ENCODE data around the gene BAIAP3. TPM values are rescaled to one million over a fixed set of nuclear protein-coding genes. Genes with fewer than 3 reads are reported as not detected.

The BAIAP3 gene
- polyA plus RNA-seq, 1 donor from 2014 or later = 65.2 TPM

DNA sequence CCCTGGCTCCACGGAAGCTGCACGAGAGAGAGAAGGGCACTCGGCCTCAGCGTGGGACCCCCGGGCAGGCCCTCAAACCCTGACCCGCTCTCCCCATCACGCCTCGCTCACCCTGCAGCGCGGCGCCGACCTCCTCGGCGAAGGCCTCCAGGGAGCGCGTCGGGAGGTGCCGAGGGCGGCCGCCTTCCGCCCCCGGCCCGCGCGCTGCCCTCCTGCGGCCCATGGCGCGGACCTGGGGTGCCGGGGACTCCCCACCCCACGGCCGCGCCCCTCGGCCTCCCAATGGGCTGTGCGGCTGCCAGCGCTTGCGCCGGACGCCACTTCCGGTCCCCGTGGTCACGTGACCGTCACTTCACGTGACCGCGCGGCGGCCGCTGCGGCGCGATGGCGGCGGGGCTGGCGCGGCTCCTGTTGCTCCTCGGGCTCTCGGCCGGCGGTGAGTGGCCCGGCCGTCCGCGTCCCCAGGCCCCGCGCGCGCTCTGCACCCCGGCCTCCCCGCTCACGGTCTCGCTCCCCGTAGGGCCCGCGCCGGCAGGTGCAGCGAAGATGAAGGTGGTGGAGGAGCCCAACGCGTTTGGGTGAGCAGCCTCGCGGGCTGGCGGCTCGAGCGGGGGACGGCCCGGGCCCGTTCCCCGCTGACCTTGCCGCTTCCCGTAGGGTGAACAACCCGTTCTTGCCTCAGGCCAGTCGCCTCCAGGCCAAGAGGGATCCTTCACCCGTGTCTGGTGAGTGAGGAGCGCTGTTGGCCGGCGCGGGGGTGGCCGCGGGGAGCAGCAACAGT, 18.3 kb downstream of the BAIAP3 start, which contains the start of the genes GNPTG and TSR3:
Gene GNPTG, plus strand, starts transcription at position 350 of the 781 bp plus-strand sequence. Its CDS starts 35 bp downstream, at position 385.
Gene TSR3, minus strand, starts transcription at position 297 of the 781 bp plus-strand sequence. Its CDS starts 74 bp downstream, at position 223.
- peak within 1 kb of the TSS; percentile 88 for H3K4me2 ChIP-seq (ENCODE audit: low read length)
- H3K9ac ChIP-seq (ENCODE audit: low read length) = peak within 1 kb of the TSS; percentile 70
- H3K79me2 ChIP-seq (replicated peaks; ENCODE audit: insufficient read depth, low read length) = peaks cover 26% of the 10 kb centered on the region
- no peaks in the 10 kb centered on the region for H3K36me3 ChIP-seq (ENCODE audit: insufficient read depth, low read length)
- H3F3A ChIP-seq (ENCODE audit: insufficient read depth, low read length, poor library complexity, severe bottlenecking) = no peaks in the 10 kb centered on the region
- no peaks in the 10 kb centered on the region for H3K9me3 ChIP-seq (ENCODE audit: low read length)
- no peaks in the 10 kb centered on the region for H4K20me1 ChIP-seq (ENCODE audit: insufficient read depth)
- no peaks in the 10 kb centered on the region for H3K9me2 ChIP-seq (ENCODE audit: insufficient read depth, low read length)
- no peak within 1 kb of the TSS for H2AFZ ChIP-seq (ENCODE audit: low read depth, low read length)
- H3K27ac ChIP-seq (ENCODE audit: low read length) = no peak within 1 kb of the TSS
- H3K4me3 ChIP-seq (ENCODE audit: low read length) = peak within 1 kb of the TSS; percentile 97
- no peak for TF ChIP-seq EZH2 (IDR thresholded peaks at IDR 0.05; ENCODE audit: borderline replicate concordance, insufficient read depth, low read length, poor library complexity, severe bottlenecking)
- peak; percentile 63 for TF ChIP-seq EP300 (conservative IDR thresholded peaks at IDR 0.05; ENCODE audit: poor library complexity, severe bottlenecking)
- no peak for TF ChIP-seq TAF1 (IDR thresholded peaks at IDR 0.05; ENCODE audit: low read depth)
- TF ChIP-seq, protein P1, sequence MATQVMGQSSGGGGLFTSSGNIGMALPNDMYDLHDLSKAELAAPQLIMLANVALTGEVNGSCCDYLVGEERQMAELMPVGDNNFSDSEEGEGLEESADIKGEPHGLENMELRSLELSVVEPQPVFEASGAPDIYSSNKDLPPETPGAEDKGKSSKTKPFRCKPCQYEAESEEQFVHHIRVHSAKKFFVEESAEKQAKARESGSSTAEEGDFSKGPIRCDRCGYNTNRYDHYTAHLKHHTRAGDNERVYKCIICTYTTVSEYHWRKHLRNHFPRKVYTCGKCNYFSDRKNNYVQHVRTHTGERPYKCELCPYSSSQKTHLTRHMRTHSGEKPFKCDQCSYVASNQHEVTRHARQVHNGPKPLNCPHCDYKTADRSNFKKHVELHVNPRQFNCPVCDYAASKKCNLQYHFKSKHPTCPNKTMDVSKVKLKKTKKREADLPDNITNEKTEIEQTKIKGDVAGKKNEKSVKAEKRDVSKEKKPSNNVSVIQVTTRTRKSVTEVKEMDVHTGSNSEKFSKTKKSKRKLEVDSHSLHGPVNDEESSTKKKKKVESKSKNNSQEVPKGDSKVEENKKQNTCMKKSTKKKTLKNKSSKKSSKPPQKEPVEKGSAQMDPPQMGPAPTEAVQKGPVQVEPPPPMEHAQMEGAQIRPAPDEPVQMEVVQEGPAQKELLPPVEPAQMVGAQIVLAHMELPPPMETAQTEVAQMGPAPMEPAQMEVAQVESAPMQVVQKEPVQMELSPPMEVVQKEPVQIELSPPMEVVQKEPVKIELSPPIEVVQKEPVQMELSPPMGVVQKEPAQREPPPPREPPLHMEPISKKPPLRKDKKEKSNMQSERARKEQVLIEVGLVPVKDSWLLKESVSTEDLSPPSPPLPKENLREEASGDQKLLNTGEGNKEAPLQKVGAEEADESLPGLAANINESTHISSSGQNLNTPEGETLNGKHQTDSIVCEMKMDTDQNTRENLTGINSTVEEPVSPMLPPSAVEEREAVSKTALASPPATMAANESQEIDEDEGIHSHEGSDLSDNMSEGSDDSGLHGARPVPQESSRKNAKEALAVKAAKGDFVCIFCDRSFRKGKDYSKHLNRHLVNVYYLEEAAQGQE (IDR thresholded peaks at IDR 0.05; ENCODE audit: borderline replicate concordance) = peak; percentile 55
- TF ChIP-seq RAD21 (conservative IDR thresholded peaks at IDR 0.05) = peak; percentile 35
- TF ChIP-seq SMC3 (conservative IDR thresholded peaks at IDR 0.05; ENCODE audit: poor library complexity) = no peak
- TF ChIP-seq MXI1 (conservative IDR thresholded peaks at IDR 0.05; ENCODE audit: poor library complexity, severe bottlenecking) = peak; percentile 92
- TF ChIP-seq POLR2AphosphoS5 (IDR thresholded peaks at IDR 0.05) = peak; percentile 88
- TF ChIP-seq, protein P2, sequence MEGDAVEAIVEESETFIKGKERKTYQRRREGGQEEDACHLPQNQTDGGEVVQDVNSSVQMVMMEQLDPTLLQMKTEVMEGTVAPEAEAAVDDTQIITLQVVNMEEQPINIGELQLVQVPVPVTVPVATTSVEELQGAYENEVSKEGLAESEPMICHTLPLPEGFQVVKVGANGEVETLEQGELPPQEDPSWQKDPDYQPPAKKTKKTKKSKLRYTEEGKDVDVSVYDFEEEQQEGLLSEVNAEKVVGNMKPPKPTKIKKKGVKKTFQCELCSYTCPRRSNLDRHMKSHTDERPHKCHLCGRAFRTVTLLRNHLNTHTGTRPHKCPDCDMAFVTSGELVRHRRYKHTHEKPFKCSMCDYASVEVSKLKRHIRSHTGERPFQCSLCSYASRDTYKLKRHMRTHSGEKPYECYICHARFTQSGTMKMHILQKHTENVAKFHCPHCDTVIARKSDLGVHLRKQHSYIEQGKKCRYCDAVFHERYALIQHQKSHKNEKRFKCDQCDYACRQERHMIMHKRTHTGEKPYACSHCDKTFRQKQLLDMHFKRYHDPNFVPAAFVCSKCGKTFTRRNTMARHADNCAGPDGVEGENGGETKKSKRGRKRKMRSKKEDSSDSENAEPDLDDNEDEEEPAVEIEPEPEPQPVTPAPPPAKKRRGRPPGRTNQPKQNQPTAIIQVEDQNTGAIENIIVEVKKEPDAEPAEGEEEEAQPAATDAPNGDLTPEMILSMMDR (IDR thresholded peaks at IDR 0.05; ENCODE audit: poor library complexity, severe bottlenecking) = no peak
- no peaks in the 10 kb centered on the region for H3K27me3 ChIP-seq (ENCODE audit: insufficient read depth, low read depth, low read length)

DNA sequence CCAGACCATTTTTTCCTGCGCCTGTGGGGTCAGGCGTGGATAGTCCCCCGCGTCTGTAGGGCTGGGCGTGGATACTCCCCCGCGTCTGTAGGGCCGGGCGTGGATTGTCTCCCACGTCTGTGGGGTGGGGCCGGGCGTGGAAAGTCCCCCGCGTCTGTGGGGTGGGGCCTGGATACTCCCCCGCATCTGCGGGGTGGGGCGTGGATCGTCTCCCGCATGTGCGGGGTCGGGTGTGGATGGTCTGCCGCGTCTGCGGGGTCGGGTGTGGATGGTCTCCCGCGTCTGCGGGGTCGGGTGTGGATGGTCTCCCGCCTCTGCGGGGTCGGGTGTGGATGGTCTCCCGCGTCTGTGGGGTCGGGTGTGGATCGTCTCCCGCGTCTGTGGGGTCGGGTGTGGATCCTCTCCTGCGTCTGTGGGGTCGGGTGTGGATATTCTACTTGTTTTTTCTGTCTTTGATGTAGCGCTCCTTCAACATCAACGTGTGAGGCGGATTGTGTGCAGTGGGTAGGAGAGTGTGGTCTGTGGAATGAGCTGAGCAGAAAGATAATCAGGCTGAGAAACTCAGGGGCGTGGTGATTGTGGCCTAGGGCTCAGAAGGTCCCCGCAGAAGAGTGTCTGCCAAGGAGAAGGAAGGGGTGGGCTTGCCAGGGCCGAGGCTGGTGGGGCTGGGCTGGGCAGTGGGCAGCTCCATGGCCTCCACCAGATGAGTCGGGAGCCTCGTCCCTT, 21.5 kb downstream of the BAIAP3 start:
- Histone ChIP-seq H3K9me2 (ENCODE audit: insufficient read depth, low read length) (no peaks in the 10 kb centered on the region), H3K4me2 (ENCODE audit: low read length) (no peak overlapping the region), H3K9ac (ENCODE audit: low read length) (no peak overlapping the region), H3K36me3 (ENCODE audit: insufficient read depth, low read length) (no peaks in the 10 kb centered on the region), H3K4me3 (ENCODE audit: low read length) (no peak overlapping the region), H3F3A (ENCODE audit: insufficient read depth, low read length, poor library complexity, severe bottlenecking) (no peaks in the 10 kb centered on the region), H3K79me2 (replicated peaks; ENCODE audit: insufficient read depth, low read length) (peaks cover 26% of the 10 kb centered on the region), H3K27ac (ENCODE audit: low read length) (no peak overlapping the region), H4K20me1 (ENCODE audit: insufficient read depth) (no peaks in the 10 kb centered on the region), H3K9me3 (ENCODE audit: low read length) (no peaks in the 10 kb centered on the region), H2AFZ (ENCODE audit: low read depth, low read length) (no peak overlapping the region), H3K27me3 (ENCODE audit: insufficient read depth, low read depth, low read length) (no peaks in the 10 kb centered on the region)
- TF ChIP-seq, protein P1 (IDR thresholded peaks at IDR 0.05; ENCODE audit: borderline replicate concordance) = no peak
- TF ChIP-seq EP300 (conservative IDR thresholded peaks at IDR 0.05; ENCODE audit: poor library complexity, severe bottlenecking) (no peak), MXI1 (conservative IDR thresholded peaks at IDR 0.05; ENCODE audit: poor library complexity, severe bottlenecking) (no peak)

Measured in neural cell (in vitro differentiated cells).